HepG2 (cell line): ENCODE measurements around the gene PPP1R9A. TPM values are rescaled to one million over a fixed set of nuclear protein-coding genes. Genes with fewer than 3 reads are reported as not detected.

Source experiments
- ATAC-seq: fragments of 200-7000 bp; cut with Tn5 transposase; 3 replicates; pipeline ENCODE4 v1.9.1; 2020; ENCODE audit warnings: mild to moderate bottlenecking, moderate library complexity
- BruUV-seq: library from RNA; stranded (reverse); fragments of 400-500 nt; replicated peaks from 2 replicates; lab custom pipeline; 2021; lab: Mats Ljungman, UMichigan
- CTCF ChIA-PET: fragments of 300-600 bp; formaldehyde crosslinking; extraction: SDS; loops from one replicate; lab custom pipeline; 2021; ENCODE audit warnings: low total read pairs, inconsistent platforms, low intra/inter-chr PET ratio; lab: Yijun Ruan, JAX
- POLR2A ChIA-PET: fragments of 350-600 bp; sonication (Branson Sonifier 250); formaldehyde crosslinking; loops from one replicate; lab custom pipeline; 2020; ENCODE audit warnings: antibody characterized with exemption, inconsistent platforms; lab: Yijun Ruan, JAX
- DNase-seq: peaks from one replicate; pipeline ENCODE4 v3.0.0-alpha.2; 2015; ENCODE audit warnings: low spot score
- FAIRE-seq: peaks from 3 replicates; lab custom pipeline; 2011; peaks lifted over from hg19 to GRCh38; lab: Jason Lieb, UNC
- H2AFZ ChIP-seq: one replicate; pipeline ENCODE4 v1.6.1; 2011; ENCODE audit warnings: low read length, inconsistent platforms
- H3K27ac ChIP-seq: fragments of 300-600 bp; 3 replicates; pipeline ENCODE4 v1.8.0; 2011; ENCODE audit warnings: mixed run types, mild to moderate bottlenecking, mixed read lengths, low read length, inconsistent platforms; ENCODE audit not compliant: insufficient read depth; ENCODE audit errors: extremely low read length
- H3K27me3 ChIP-seq, 2 experiments: fragments of 200-600 bp in 1 of 2; 2 replicates in 1 of 2; 3 replicates in 1 of 2; pipeline versions ENCODE4 v1.6.0 to v1.8.0; 2011; ENCODE audit warnings: low read length in 2 of 2, mild to moderate bottlenecking in 2 of 2, moderate library complexity in 2 of 2, inconsistent platforms in 1 of 2; ENCODE audit not compliant: insufficient read depth in 2 of 2, control insufficient read depth in 1 of 2
- H3K36me3 ChIP-seq, 2 experiments: fragments of 200-600 bp in 1 of 2; replicated peaks in 1 of 2; 2 replicates in 1 of 2; 3 replicates in 1 of 2; pipeline versions ENCODE4 v1.5.1 to v1.8.0; 2011; ENCODE audit warnings: low read length in 2 of 2, inconsistent platforms in 1 of 2; ENCODE audit not compliant: insufficient read depth in 2 of 2, control insufficient read depth in 1 of 2
- H3K4me1 ChIP-seq: 2 replicates; pipeline ENCODE4 v1.5.1; 2012; ENCODE audit warnings: low read length, inconsistent platforms; ENCODE audit not compliant: insufficient read depth
- H3K4me2 ChIP-seq: 2 replicates; pipeline ENCODE4 v1.6.0; 2011; ENCODE audit warnings: low read depth, low read length, inconsistent platforms
- H3K4me3 ChIP-seq, 3 experiments: fragments of 200-600 bp in 1 of 3; sonication (generic), shearing (Covaris generic) in 1 of 3; replicated peaks in 1 of 3; 2 replicates each; pipeline ENCODE4 v1.5.1; 2011 to 2016; ENCODE audit warnings: low read length in 3 of 3, inconsistent platforms in 2 of 3, low read depth in 2 of 3, mild to moderate bottlenecking in 2 of 3, control low read depth in 1 of 3, mixed read lengths in 1 of 3; ENCODE audit not compliant: insufficient read depth in 1 of 3
- H3K79me2 ChIP-seq: one replicate; pipeline ENCODE4 v1.6.1; 2011; ENCODE audit warnings: low read length, inconsistent platforms; ENCODE audit not compliant: insufficient read depth
- H3K9ac ChIP-seq: 2 replicates; pipeline ENCODE4 v1.6.0; 2011; ENCODE audit warnings: mild to moderate bottlenecking, low read depth, low read length, inconsistent platforms; ENCODE audit not compliant: insufficient read depth
- H3K9me3 ChIP-seq: 2 replicates; pipeline ENCODE4 v1.5.1; 2012; ENCODE audit warnings: mild to moderate bottlenecking, low read length
- H4K20me1 ChIP-seq: 2 replicates; pipeline ENCODE4 v1.6.0; 2011; ENCODE audit warnings: inconsistent platforms, mild to moderate bottlenecking, low read length, moderate library complexity; ENCODE audit not compliant: insufficient read depth
- KLF13 ChIP-seq: sonication (generic); formaldehyde crosslinking; IDR thresholded peaks from 2 replicates; pipeline ENCODE4 v1.4.0; 2020; ENCODE audit warnings: mild to moderate bottlenecking, missing genetic modification reagents
- NFE2L1 ChIP-seq: sonication (generic); formaldehyde crosslinking; IDR thresholded peaks from 2 replicates; pipeline ENCODE4 v1.4.0; 2020; ENCODE audit warnings: missing genetic modification reagents, mild to moderate bottlenecking, borderline replicate concordance
- RAD21 ChIP-seq: fragments of 450-650 bp; formaldehyde crosslinking; IDR thresholded peaks from 2 replicates; pipeline ENCODE4 v1.5.0; 2020; ENCODE audit warnings: mild to moderate bottlenecking
- RBM39 ChIP-seq: fragments of 200-400 bp; formaldehyde crosslinking; IDR thresholded peaks from one replicate; pipeline ENCODE4 v1.6.1; 2018; ENCODE audit warnings: antibody characterized with exemption, mild to moderate bottlenecking, low read depth, low read length; ENCODE audit not compliant: poor library complexity, severe bottlenecking
- RNF219 ChIP-seq: sonication (generic); formaldehyde crosslinking; IDR thresholded peaks from 2 replicates; pipeline ENCODE4 v1.5.0; 2020; ENCODE audit warnings: mild to moderate bottlenecking, missing genetic modification reagents
- ZBTB39 ChIP-seq: sonication (generic); formaldehyde crosslinking; IDR thresholded peaks from 2 replicates; pipeline ENCODE4 v1.5.0; 2020; ENCODE audit warnings: missing genetic modification reagents
- ZBTB7B ChIP-seq: sonication (generic); formaldehyde crosslinking; IDR thresholded peaks from 2 replicates; pipeline ENCODE4 v1.4.0; 2020; ENCODE audit warnings: missing genetic modification reagents
- ZKSCAN5 ChIP-seq: sonication (generic); formaldehyde crosslinking; IDR thresholded peaks from 2 replicates; pipeline ENCODE4 v1.5.1; 2020; ENCODE audit warnings: mild to moderate bottlenecking, missing genetic modification reagents
- ZNF10 ChIP-seq: sonication (generic); formaldehyde crosslinking; IDR thresholded peaks from 2 replicates; pipeline ENCODE4 v1.4.0; 2020; ENCODE audit warnings: mild to moderate bottlenecking, low read depth, missing genetic modification reagents, borderline replicate concordance
- ZNF34 ChIP-seq: sonication (generic); formaldehyde crosslinking; IDR thresholded peaks from 2 replicates; pipeline ENCODE4 v1.4.0; 2020; ENCODE audit warnings: mild to moderate bottlenecking, missing genetic modification reagents, borderline replicate concordance
- ZNF446 ChIP-seq: sonication (generic); formaldehyde crosslinking; IDR thresholded peaks from 2 replicates; pipeline ENCODE4 v1.5.0; 2020; ENCODE audit warnings: mild to moderate bottlenecking, missing genetic modification reagents
- ZNF512 ChIP-seq: sonication (generic); formaldehyde crosslinking; IDR thresholded peaks from 2 replicates; pipeline ENCODE4 v1.4.0; 2020; ENCODE audit warnings: mild to moderate bottlenecking, missing genetic modification reagents
- ZNF564 ChIP-seq: sonication (generic); formaldehyde crosslinking; IDR thresholded peaks from 2 replicates; pipeline ENCODE4 v1.8.1; 2023; ENCODE audit warnings: mild to moderate bottlenecking, missing genetic modification reagents
- ZNF597 ChIP-seq: sonication (generic); formaldehyde crosslinking; IDR thresholded peaks from 2 replicates; pipeline ENCODE4 v1.5.0; 2020; ENCODE audit warnings: missing genetic modification reagents
- ZNF709 ChIP-seq: sonication (generic); formaldehyde crosslinking; IDR thresholded peaks from 2 replicates; pipeline ENCODE4 v1.5.0; 2020; ENCODE audit warnings: mild to moderate bottlenecking, missing genetic modification reagents
- ZNF850 ChIP-seq: sonication (generic); formaldehyde crosslinking; conservative IDR thresholded peaks from 2 replicates; pipeline ENCODE4 v1.9.0; 2021; ENCODE audit warnings: mild to moderate bottlenecking, missing genetic modification reagents
- ZSCAN30 ChIP-seq: sonication (generic); formaldehyde crosslinking; IDR thresholded peaks from 2 replicates; pipeline ENCODE4 v1.5.0; 2020; ENCODE audit warnings: mild to moderate bottlenecking, missing genetic modification reagents
- WGBS: methylation state at CpG from one replicate; pipeline ENCODE4 v1.1.6; 2017; ENCODE audit warnings: low lambda C conversion rate; 5-methylcytosine and 5-hydroxymethylcytosine counted together
- in situ Hi-C: cut with HindIII; loops from 2 replicates; pipeline ENCODE4 v1.10.0; 2017; ENCODE audit warnings: low pct_unique_long_range_greater_than_20kb; ENCODE audit not compliant: extremely low pct_ligation_motif_present
- intact Hi-C: fragments of 100-400 bp; cut with micrococcal nuclease; formaldehyde crosslinking; loops from one replicate; pipeline ENCODE4 v1.10.0; 2022; ENCODE audit not compliant: unreplicated experiment
- polyA plus RNA-seq, 8 experiments: library from polyadenylated mRNA; depleted of rRNA in 3 of 8; stranded (reverse) in 7 of 8; unstranded in 1 of 8; fragments of >200 nt; fragmentation: Illumina TruSeq in 4 of 8; extraction: Trizol in 4 of 8; gene quantifications; 2 replicates each; pipeline versions ENCODE4 v1.2.1 to v1.2.3, GENCODE V29; 2011 to 2016; ENCODE audit warnings: low read depth in 4 of 8, missing spikeins in 1 of 8, mixed read lengths in 1 of 8; ENCODE audit not compliant: insufficient read depth in 1 of 8
- total RNA-seq, 5 experiments: library from RNA; depleted of rRNA; stranded (reverse); fragments of >200 nt; fragmentation: Illumina TruSeq; extraction: Trizol; gene quantifications; 2 replicates each; pipeline ENCODE4 v1.2.3, GENCODE V29; 2016; ENCODE audit warnings: low read depth in 1 of 5

The PPP1R9A gene
- total and polyA plus RNA-seq, 2 of the 13 experiments (the other 11 are each of a cell fraction or from before 2014, with no cell fraction given) = 11.4 to 31.9 TPM

- ChIA-PET POLR2A (no interaction called here), CTCF (interaction anchor here (0.6 to 3.2 kb wide), 2 partner anchors 135 to 171 kb away, joined by 3 to 21 read pairs; no protein-coding TSS in a partner anchor)
- H3K4me1 ChIP-seq = peaks cover 13% of the 10 kb centered on the region
- no peak overlapping the region for H3K27ac ChIP-seq
- no peak overlapping the region for H2AFZ ChIP-seq
- no TSS peak for BruUV-seq
- WGBS = 72% methylated on average over 3 of the region's 3 CpGs
- H3K9ac ChIP-seq = no peak overlapping the region
- in situ Hi-C loops = loop anchor here (5.0 to 25.0 kb wide), 2 partner anchors 135 to 345 kb away; no protein-coding TSS in a partner anchor
- H3K36me3 ChIP-seq = no peaks in the 10 kb centered on the region
- no peak for DNase-seq
- no peak for ATAC-seq
- no peaks in the 10 kb centered on the region for H4K20me1 ChIP-seq
- H3K4me2 ChIP-seq = no peak overlapping the region
- no peaks in the 10 kb centered on the region for H3K27me3 ChIP-seq
- no peaks in the 10 kb centered on the region for H3K9me3 ChIP-seq
- no peak for TF ChIP-seq RAD21 (CRISPR knock-in tag)
- no peak for TF ChIP-seq ZNF850 (CRISPR knock-in tag)
- TF ChIP-seq ZNF564 = no peak
- TF ChIP-seq ZNF709 (CRISPR knock-in tag) = no peak
- TF ChIP-seq ZBTB39 (CRISPR knock-in tag) = no peak
- no peak for TF ChIP-seq ZNF10 (CRISPR knock-in tag)
- TF ChIP-seq ZSCAN30 (CRISPR knock-in tag) = no peak
- no peak for TF ChIP-seq ZNF597 (CRISPR knock-in tag)
- TF ChIP-seq ZNF512 (CRISPR knock-in tag) = no peak
- no peak for TF ChIP-seq ZKSCAN5 (CRISPR knock-in tag)
- no peak for TF ChIP-seq ZNF34 (CRISPR knock-in tag)
- TF ChIP-seq ZNF446 (CRISPR knock-in tag) = no peak
- TF ChIP-seq ZBTB7B (CRISPR knock-in tag) = no peak
- no peak for TF ChIP-seq RNF219 (CRISPR knock-in tag)
- no peak for TF ChIP-seq NFE2L1
- no peak for TF ChIP-seq RBM39
- TF ChIP-seq KLF13 (CRISPR knock-in tag) = no peak
- H3K79me2 ChIP-seq = no peaks in the 10 kb centered on the region
- FAIRE-seq = no peak
- H3K4me3 ChIP-seq = no peak overlapping the region
- intact Hi-C loops = no loop called here
These were observed 434.6 kb downstream of the PPP1R9A start for GRCh38 chr7:95342029-95342428.
